Pancreas (tissue), 10 donors: ENCODE measurements around the gene SLC4A1. TPM values are rescaled to one million over a fixed set of nuclear protein-coding genes. Genes with fewer than 3 reads are reported as not detected.

ENCODE experiments used
- ATAC-seq, 4 donors: fragments of 200-7000 bp; cut with Tn5 transposase; one replicate each; pipeline versions ENCODE4 v1.8.0 to v1.9.1; 2020; ENCODE audit warnings: mild to moderate bottlenecking in 4 of 4, moderate library complexity in 4 of 4
- DNase-seq, 6 donors: peaks; one replicate each; pipeline ENCODE4 v3.0.0-alpha.2; 2020
- FAIRE-seq: peaks from 2 replicates; lab custom pipeline; 2012; peaks lifted over from hg19 to GRCh38; lab: Jason Lieb, UNC
- H3K27ac ChIP-seq, 4 donors: fragments of 200-600 bp; sonication (generic); 1 replicate in 3 of 4; 2 replicates in 1 of 4; pipeline versions ENCODE4 v1.5.0 to v1.8.0; 2020
- H3K27me3 ChIP-seq, 4 donors: fragments of 200-600 bp; one replicate each; pipeline ENCODE4 v1.8.0; 2021
- H3K36me3 ChIP-seq, 3 donors: fragments of 200-600 bp; sonication (generic) in 1 of 3; one replicate each; pipeline versions ENCODE4 v1.5.0 to v1.8.0; 2020 to 2021
- H3K4me1 ChIP-seq, 3 donors: fragments of 200-600 bp; one replicate each; pipeline ENCODE4 v1.8.0; 2021
- H3K4me3 ChIP-seq, 4 donors: fragments of 200-600 bp; sonication (generic) in 2 of 4; one replicate each; pipeline versions ENCODE4 v1.5.0 to v1.8.0; 2020 to 2021
- H3K9me3 ChIP-seq, 4 donors: fragments of 200-600 bp; one replicate each; pipeline ENCODE4 v1.8.0; 2021
- CTCF ChIP-seq, 4 donors: fragments of 200-600 bp; sonication (generic) in 3 of 4; IDR thresholded peaks; one replicate each; pipeline versions ENCODE4 v1.5.0 to v1.8.0; 2021; ENCODE audit warnings: antibody characterized with exemption in 4 of 4
- WGBS, 2 donors: extraction: QIAGEN DNeasy Blood & Tissue Kit; methylation state at CpG; one replicate each; pipeline ENCODE4 v1.1.7; 2013; 5-methylcytosine and 5-hydroxymethylcytosine counted together
- intact Hi-C, 3 donors: fragments of 100-400 bp; cut with DNase I; formaldehyde crosslinking; loops; one replicate each; pipeline versions ENCODE4 v1.11.1 to v1.14.2; 2022
- polyA plus RNA-seq, 2 donors: library from polyadenylated mRNA; stranded (reverse); fragments of 200-250 nt; gene quantifications; one replicate each; pipeline ENCODE4 v1.2.3, GENCODE V29; 2013
- total RNA-seq, 6 donors: library from RNA; stranded (reverse); fragmentation: NEBNext Ultra II Directional in 4 of 6; extraction: Animal tissue kit (Norgen Biotek cat#: 25700) in 4 of 6; gene quantifications; one replicate each; pipeline versions ENCODE4 v1.2.1 to v1.2.4, GENCODE V29; 2021 to 2023
- donor health status: healthy with polysubstance abuse.
- donor health status: DM: no; HTN: no; CAD: no; lungs with moderate emphysema.
- donor health status: DM: no; HTN: no; CAD: no.
- donor health status: control.
- donor health status: control.
- donor health status: Bipolar disorder and iron deficiency.
- donor health status: DM: yes; HTN: yes; CAD: no.
- donor health status: DM: no; HTN: no; CAD: no.
- donor health status: DM: no; HTN: no; CAD: no.
- donor health status: DM: yes; HTN: yes; CAD: no.

The SLC4A1 gene
- total and polyA plus RNA-seq, 8 donors: 0.24 to 0.37 TPM; not detected in 6

- FAIRE-seq: no peak
- intact Hi-C loops: no loop called here
Measured at GRCh38 chr17:44310609-44311376, 42.9 kb upstream of the SLC4A1 start.

GRCh38 chr17:44310188-44310587 lies 42.3 kb upstream of the SLC4A1 start:
- no peaks in the 10 kb centered on the region for H3K27me3 ChIP-seq
- DNase-seq (no peak), ATAC-seq (no peak), FAIRE-seq (no peak)
- no peak overlapping the region for H3K4me3 ChIP-seq
- H3K36me3 ChIP-seq: no peaks in the 10 kb centered on the region
- H3K9me3 ChIP-seq: no peaks in the 10 kb centered on the region
- peaks cover 6 to 8% (median 6%) of the 10 kb centered on the region in 3 donors for H3K4me1 ChIP-seq
- H3K27ac ChIP-seq: no peak overlapping the region
- intact Hi-C loops: no loop called here
- WGBS, 2 donors: 92 to 100% methylated on average over 2 of the region's 2 CpGs
- TF ChIP-seq CTCF (IDR thresholded peaks at IDR 0.05): no peak

More at GRCh38 chr17:44310609-44311376, 42.9 kb upstream of the SLC4A1 start:
- no peak for TF ChIP-seq CTCF (IDR thresholded peaks at IDR 0.05)
- no peaks in the 10 kb centered on the region for H3K36me3 ChIP-seq
- 73 to 78% methylated on average over 10 of the region's 10 CpGs for WGBS, 2 donors
- H3K27me3 ChIP-seq: no peaks in the 10 kb centered on the region
- H3K27ac ChIP-seq: no peak overlapping the region
- no peaks in the 10 kb centered on the region for H3K9me3 ChIP-seq
- ATAC-seq (no peak), DNase-seq (no peak)
- no peak overlapping the region for H3K4me3 ChIP-seq
- H3K4me1 ChIP-seq: peaks cover 6 to 8% (median 6%) of the 10 kb centered on the region in 3 donors

GRCh38 chr17:44309472-44309871 lies 41.5 kb upstream of the SLC4A1 start:
- FAIRE-seq (no peak), DNase-seq (no peak), ATAC-seq (no peak)
- 74 to 92% methylated on average over 5 of the region's 5 CpGs for WGBS, 2 donors
- Histone ChIP-seq H3K27ac (no peak overlapping the region), H3K9me3 (no peaks in the 10 kb centered on the region), H3K4me1 (peaks cover 6 to 8% (median 6%) of the 10 kb centered on the region in 3 donors), H3K4me3 (peak overlapping the region in 1 of 4 donors; percentile 52), H3K36me3 (no peaks in the 10 kb centered on the region), H3K27me3 (no peaks in the 10 kb centered on the region)
- intact Hi-C loops: no loop called here
- no peak for TF ChIP-seq CTCF (IDR thresholded peaks at IDR 0.05)

- no peak for FAIRE-seq
- Histone ChIP-seq H3K4me1 (peaks cover 6 to 8% (median 6%) of the 10 kb centered on the region in 3 donors), H3K27ac (no peak overlapping the region), H3K27me3 (no peaks in the 10 kb centered on the region), H3K36me3 (no peaks in the 10 kb centered on the region), H3K9me3 (no peaks in the 10 kb centered on the region), H3K4me3 (peak overlapping the region in 2 of 4 donors; percentile 52 to 53)
- DNase-seq: peak in 1 of 6 donors; percentile 46
- intact Hi-C loops: no loop called here
- no peak for TF ChIP-seq CTCF (IDR thresholded peaks at IDR 0.05)
- WGBS, 2 donors: 18 to 26% methylated on average over 15 of the region's 15 CpGs
- peak in 2 of 4 donors; percentile 24 to 53 for ATAC-seq
Measured at GRCh38 chr17:44308865-44309264, 40.9 kb upstream of the SLC4A1 start.

GRCh38 chr17:44308320-44308818 lies 40.4 kb upstream of the SLC4A1 start, which contains the start of gene RUNDC3A:
Gene RUNDC3A, plus strand, starts transcription at chr17:44308601. Its CDS starts 232 bp downstream, at chr17:44308833.
- Histone ChIP-seq H3K4me1 (peaks cover 6 to 8% (median 6%) of the 10 kb centered on the region in 3 donors), H3K9me3 (no peaks in the 10 kb centered on the region), H3K4me3 (peak within 1 kb of the TSS; percentile 18 to 53 (median 49)), H3K36me3 (no peaks in the 10 kb centered on the region), H3K27me3 (no peaks in the 10 kb centered on the region), H3K27ac (peak within 1 kb of the TSS in 1 of 4 donors; percentile 22)
- WGBS, 2 donors: 1% methylated on average over 23 to 39 of the region's 39 CpGs
- ATAC-seq: peak; percentile 96 to 98 (median 97)
- FAIRE-seq: no peak
- DNase-seq: peak; percentile 83 to 96 (median 92)
- no peak for TF ChIP-seq CTCF (IDR thresholded peaks at IDR 0.05)
- intact Hi-C loops: no loop called here
